ENCODE measurements around the gene ADAM12. TPM values are rescaled to one million over a fixed set of nuclear protein-coding genes. Genes with fewer than 3 reads are reported as not detected.

The ADAM12 gene
- total RNA-seq, 4 donors from 2014 or later = under 0.01 to 60.8 (median 0.64) TPM; not detected in 1

- Histone ChIP-seq H3K27me3 (no peaks in the 10 kb centered on the region), H3K4me1 (no peaks in the 10 kb centered on the region), H3K4me3 (no peak overlapping the region), H3K9me3 (no peaks in the 10 kb centered on the region), H3K27ac (no peak overlapping the region), H3K36me3 (no peaks in the 10 kb centered on the region)
- no peak for TF ChIP-seq POLR2A (IDR thresholded peaks at IDR 0.05)
- TF ChIP-seq, protein P1, sequence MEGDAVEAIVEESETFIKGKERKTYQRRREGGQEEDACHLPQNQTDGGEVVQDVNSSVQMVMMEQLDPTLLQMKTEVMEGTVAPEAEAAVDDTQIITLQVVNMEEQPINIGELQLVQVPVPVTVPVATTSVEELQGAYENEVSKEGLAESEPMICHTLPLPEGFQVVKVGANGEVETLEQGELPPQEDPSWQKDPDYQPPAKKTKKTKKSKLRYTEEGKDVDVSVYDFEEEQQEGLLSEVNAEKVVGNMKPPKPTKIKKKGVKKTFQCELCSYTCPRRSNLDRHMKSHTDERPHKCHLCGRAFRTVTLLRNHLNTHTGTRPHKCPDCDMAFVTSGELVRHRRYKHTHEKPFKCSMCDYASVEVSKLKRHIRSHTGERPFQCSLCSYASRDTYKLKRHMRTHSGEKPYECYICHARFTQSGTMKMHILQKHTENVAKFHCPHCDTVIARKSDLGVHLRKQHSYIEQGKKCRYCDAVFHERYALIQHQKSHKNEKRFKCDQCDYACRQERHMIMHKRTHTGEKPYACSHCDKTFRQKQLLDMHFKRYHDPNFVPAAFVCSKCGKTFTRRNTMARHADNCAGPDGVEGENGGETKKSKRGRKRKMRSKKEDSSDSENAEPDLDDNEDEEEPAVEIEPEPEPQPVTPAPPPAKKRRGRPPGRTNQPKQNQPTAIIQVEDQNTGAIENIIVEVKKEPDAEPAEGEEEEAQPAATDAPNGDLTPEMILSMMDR (IDR thresholded peaks at IDR 0.05) = no peak
- no peak for DNase-seq
- intact Hi-C loops (cut with DNase I; ENCODE audit: low total_unique reads) = no loop called here
These were observed 264.2 kb downstream of the ADAM12 start for GRCh38 chr10:126124046-126124445.

DNA sequence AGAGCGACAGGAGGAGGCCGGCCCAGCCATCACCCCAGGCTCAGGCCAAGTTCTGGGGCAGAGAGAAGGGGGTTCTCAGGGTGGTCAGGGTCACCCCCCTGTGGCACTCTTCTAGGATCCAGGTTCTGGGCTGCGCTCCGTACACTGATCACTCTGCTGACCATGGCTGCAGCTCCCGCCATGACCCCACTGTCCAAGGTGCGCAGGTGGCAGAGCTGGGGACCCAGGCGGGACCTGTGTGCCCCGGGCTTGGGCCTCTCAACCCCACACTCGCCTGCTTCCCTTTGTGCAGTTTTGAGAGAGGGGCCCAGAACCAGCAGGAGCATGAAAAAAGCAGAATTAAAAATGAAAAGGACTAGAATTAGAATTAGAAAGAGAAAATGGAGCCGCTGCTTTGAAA lies 264.8 kb downstream of the ADAM12 start:
- Histone ChIP-seq H3K27me3 (no peaks in the 10 kb centered on the region), H3K4me1 (no peaks in the 10 kb centered on the region), H3K4me3 (no peak overlapping the region), H3K36me3 (no peaks in the 10 kb centered on the region), H3K27ac (no peak overlapping the region), H3K9me3 (no peaks in the 10 kb centered on the region)
- intact Hi-C loops (cut with DNase I; ENCODE audit: low total_unique reads) = no loop called here
- no peak for DNase-seq
- TF ChIP-seq, protein P1 (IDR thresholded peaks at IDR 0.05) = no peak
- TF ChIP-seq POLR2A (IDR thresholded peaks at IDR 0.05) = no peak

DNA sequence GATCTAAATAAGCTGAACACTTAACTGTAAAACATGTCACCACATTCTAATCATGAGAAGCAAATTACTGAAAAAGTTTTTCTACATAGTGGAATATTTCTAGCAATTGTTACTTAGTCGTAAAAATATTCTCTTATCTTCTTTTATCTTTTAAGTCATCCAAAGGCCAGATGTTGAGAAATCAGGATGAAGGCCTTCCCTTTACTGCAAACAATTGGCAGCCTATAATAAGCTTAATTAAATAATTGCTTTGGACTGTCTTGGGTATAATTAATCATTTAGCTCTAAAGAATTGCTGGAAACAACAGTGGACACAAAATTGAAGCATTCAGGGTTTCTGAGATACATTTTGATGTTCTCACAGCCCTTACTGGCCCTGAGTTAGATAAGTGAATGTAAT lies 265.4 kb downstream of the ADAM12 start:
- Histone ChIP-seq H3K9me3 (no peaks in the 10 kb centered on the region), H3K4me1 (no peaks in the 10 kb centered on the region), H3K27me3 (no peaks in the 10 kb centered on the region), H3K4me3 (no peak overlapping the region), H3K36me3 (no peaks in the 10 kb centered on the region), H3K27ac (no peak overlapping the region)
- intact Hi-C loops (cut with DNase I; ENCODE audit: low total_unique reads) = no loop called here
- TF ChIP-seq, protein P1 (IDR thresholded peaks at IDR 0.05) = no peak
- TF ChIP-seq POLR2A (IDR thresholded peaks at IDR 0.05) = no peak
- no peak for DNase-seq

GRCh38 chr10:126119599-126119998 lies 268.7 kb downstream of the ADAM12 start:
- TF ChIP-seq POLR2A (IDR thresholded peaks at IDR 0.05) = no peak
- TF ChIP-seq, protein P1 (IDR thresholded peaks at IDR 0.05) = no peak

DNA sequence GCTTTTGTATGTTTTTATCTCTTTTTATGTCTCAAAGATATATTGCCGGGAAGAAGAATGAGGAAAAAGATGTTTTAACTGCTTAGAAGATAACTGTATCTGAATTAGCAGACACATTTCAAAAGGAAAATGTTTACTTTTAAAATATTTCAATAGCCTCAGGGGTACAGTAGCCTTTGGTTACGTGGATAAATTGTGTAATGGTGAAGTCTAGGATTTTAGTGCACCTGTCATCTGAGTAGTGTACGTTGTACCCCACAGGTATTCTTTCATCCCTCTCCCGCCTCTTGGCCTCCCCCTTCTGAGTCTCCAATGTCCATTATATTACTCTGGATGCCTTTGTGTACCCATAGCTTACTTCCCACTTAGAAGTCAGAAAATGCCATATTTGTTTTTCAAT lies 269.8 kb downstream of the ADAM12 start:
- intact Hi-C loops (cut with DNase I; ENCODE audit: low total_unique reads) = no loop called here
- no peak overlapping the region for H3K27ac ChIP-seq
- no peak for DNase-seq

More at GRCh38 chr10:126119599-126119998, 268.7 kb downstream of the ADAM12 start:
- Histone ChIP-seq H3K27me3 (no peaks in the 10 kb centered on the region), H3K36me3 (no peaks in the 10 kb centered on the region), H3K4me1 (no peaks in the 10 kb centered on the region), H3K27ac (no peak overlapping the region), H3K9me3 (no peaks in the 10 kb centered on the region), H3K4me3 (no peak overlapping the region)
- no peak for DNase-seq
- intact Hi-C loops (cut with DNase I; ENCODE audit: low total_unique reads) = no loop called here

GRCh38 chr10:126117196-126117595 lies 271.1 kb downstream of the ADAM12 start:
- TF ChIP-seq POLR2A (IDR thresholded peaks at IDR 0.05) = no peak
- TF ChIP-seq, protein P1 (IDR thresholded peaks at IDR 0.05) = no peak
- H3K27me3 ChIP-seq = no peaks in the 10 kb centered on the region
- H3K27ac ChIP-seq = no peak overlapping the region
- no peaks in the 10 kb centered on the region for H3K4me1 ChIP-seq
- H3K4me3 ChIP-seq = no peak overlapping the region
- intact Hi-C loops (cut with DNase I; ENCODE audit: low total_unique reads) = no loop called here
- no peaks in the 10 kb centered on the region for H3K36me3 ChIP-seq
- DNase-seq = no peak
- H3K9me3 ChIP-seq = no peaks in the 10 kb centered on the region

More for the DNA sequence above, 269.8 kb downstream of the ADAM12 start:
- TF ChIP-seq POLR2A (IDR thresholded peaks at IDR 0.05) = no peak
- H3K9me3 ChIP-seq = no peaks in the 10 kb centered on the region
- H3K36me3 ChIP-seq = no peaks in the 10 kb centered on the region
- no peak overlapping the region for H3K4me3 ChIP-seq
- no peaks in the 10 kb centered on the region for H3K27me3 ChIP-seq
- no peaks in the 10 kb centered on the region for H3K4me1 ChIP-seq

Data from uterus (tissue), 4 donors.